NCI-H2196 (cell line): Measurements from ENCODE around the gene FILIP1L.
"Not testable (repeated sequence)": the region's sequence is repeated elsewhere in the genome, so short reads cannot be mapped to it uniquely, and the experiment has no call there.

Experiments
- DNase-seq: peaks from one replicate; lab custom pipeline; 2025; ENCODE audit not compliant: unreplicated experiment; lab: John Stamatoyannopoulos, UW

Gene FILIP1L

DNA sequence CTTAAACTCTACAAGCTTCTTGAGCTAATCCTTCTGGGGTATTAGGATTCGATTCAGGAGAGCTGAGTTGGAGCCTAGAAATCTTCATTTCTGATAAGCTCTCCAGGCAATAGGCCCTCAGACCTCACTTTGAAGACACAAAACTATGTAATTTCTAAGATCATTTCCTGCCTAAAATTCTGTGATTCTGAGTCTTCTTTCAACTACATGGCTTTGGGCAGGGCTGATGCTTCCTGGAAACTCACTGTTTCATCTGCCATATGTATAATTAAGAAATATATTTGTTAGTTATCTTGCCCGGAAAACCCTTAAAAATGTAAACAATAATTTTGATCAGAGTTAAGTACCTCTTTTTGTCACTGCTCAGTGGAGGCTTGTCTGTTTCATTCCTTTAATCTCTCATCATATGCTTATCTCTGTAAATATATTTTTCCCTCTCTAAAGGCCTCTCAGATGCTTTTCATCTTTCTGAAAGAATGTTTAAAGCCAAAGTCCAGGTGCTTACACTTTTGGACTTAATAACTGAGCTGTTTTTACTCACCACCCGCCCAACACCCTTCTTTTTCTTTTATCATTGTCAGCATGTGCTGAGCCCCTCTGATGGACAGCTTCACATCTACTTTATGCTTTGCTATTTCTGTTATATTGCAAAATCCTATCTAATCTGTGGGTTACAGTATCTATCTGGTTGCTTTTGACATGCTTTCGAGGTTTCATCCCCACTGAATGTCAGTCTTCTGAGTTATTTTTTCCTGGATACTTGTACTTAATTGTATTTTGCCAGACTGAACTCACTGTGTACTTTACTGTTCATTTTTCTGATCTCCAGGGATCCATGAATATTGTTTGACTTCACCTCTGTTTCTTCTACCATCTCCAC lies 38.2 kb downstream of the FILIP1L start:
- no peak for DNase-seq

DNA sequence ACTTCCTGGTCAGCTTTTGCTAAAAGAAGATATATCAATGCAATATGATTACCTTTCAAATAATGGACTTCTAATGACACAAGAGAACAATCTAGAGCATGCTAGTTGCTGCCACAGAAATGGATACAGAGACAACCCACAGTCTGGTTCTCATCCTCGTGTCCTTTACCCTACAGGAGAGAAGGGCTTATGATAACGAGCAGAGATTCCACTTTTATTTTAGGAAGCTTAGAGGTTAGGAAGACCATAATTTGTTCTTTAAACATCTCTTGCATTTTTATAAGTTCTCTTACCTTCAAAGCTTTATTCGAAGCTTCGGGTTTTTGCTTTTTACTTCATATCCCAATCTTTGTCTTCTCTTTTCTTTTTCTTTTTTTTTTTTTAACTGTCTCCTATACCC lies 39.1 kb downstream of the FILIP1L start:
- no peak for DNase-seq

- no peak for DNase-seq
These were observed 40.5 kb downstream of the FILIP1L start for GRCh38 chr3:100073714-100074307.

GRCh38 chr3:100073049-100073713 lies 41.1 kb downstream of the FILIP1L start:
- DNase-seq = no peak

DNA sequence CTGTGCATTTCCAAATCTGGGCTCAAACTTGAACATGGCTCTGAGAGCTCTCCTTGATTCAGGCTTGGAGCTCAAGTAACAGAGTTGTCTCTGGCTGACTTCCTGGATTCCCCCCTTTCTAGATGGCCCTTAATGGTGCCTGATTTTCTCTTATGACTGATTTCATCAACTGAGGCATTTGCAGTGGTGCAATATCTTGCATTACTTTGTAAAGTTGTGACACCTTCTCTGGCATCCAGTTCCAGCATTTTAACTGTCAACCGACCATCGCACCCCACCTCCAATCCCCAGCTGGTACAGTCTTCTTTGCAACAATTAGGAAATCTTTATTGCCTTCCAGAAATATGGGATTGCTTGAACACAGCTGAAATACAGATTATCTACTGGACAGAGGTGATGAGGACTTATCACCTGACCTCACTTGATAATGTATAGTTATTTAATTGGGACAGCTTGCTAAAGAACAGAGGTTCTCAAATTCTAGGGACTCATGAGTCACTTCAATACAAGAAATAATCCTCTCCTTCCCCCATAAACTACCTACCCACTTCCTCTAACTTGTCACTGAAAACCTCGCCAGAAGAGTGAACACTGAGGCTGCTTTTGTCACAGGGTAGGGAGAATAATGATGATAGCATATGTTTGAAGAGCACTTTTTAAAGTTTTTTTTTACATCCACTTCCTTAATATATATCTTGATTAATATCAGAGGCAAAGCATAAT lies 41.8 kb downstream of the FILIP1L start:
- DNase-seq = no peak

DNA sequence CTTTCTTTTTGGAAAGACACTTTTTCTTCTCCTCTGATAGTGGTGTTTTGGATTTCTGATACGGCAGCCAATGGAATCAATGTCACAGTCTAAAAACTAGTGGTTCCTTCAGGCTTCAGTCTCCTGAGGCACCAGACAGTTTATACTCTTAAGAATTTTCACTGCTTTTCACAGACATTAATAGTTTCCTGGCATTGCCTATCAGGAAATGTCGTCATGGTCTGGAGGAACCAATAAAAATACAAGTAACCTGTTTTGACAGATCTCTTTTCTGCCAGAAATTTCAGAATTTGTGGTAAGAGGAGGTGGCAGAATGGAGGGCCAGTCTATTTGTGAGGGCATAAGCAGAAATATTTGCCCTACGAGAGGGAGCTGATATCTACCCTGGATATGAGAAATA lies 44.8 kb downstream of the FILIP1L start:
- DNase-seq = no peak

DNA sequence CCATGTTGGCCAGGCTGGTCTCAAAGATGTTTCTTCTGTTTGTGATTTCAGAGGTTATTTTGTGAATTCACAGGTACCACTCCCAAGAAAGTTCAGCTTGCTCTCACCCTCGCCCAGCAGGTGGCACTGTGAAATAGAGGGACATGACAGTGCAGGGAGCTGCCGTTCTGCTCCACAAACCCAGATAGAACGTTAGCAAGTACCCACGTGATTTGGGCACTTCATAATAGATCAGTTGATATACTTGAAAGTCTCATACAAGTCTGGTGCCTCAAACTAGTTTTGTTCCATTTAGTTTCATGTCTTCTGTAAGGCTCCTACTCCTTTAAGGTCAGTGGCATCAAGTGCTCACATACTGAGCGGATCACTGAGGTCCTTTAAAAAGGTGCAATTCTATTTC lies 45.5 kb downstream of the FILIP1L start:
- DNase-seq = peak; percentile 64

DNA sequence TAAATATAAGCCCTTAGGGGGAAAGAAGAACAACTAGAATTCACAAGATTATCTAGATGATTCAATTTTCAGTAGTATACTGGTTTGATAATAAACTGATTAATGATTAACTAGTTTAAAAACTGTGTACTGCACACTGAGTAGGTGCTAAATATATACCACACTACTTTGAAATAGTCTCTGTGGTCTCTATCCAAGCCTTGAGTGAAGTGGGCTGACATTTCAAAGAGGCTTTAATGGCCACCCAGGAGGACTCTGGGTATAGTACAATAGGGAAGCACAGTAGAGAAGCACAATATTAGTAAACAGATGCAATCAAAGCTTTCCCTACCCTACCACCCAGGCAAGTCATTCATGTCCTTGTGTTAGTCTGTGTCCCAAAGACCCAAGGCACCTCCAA lies 46.7 kb downstream of the FILIP1L start:
- no peak for DNase-seq

GRCh38 chr3:100063929-100064461 lies 50.3 kb downstream of the FILIP1L start:
- DNase-seq = no peak

- DNase-seq = no peak
These were observed 51.6 kb downstream of the FILIP1L start for GRCh38 chr3:100062665-100063064.

GRCh38 chr3:100060685-100061484 lies 53.4 kb downstream of the FILIP1L start:
- DNase-seq = no peak

DNA sequence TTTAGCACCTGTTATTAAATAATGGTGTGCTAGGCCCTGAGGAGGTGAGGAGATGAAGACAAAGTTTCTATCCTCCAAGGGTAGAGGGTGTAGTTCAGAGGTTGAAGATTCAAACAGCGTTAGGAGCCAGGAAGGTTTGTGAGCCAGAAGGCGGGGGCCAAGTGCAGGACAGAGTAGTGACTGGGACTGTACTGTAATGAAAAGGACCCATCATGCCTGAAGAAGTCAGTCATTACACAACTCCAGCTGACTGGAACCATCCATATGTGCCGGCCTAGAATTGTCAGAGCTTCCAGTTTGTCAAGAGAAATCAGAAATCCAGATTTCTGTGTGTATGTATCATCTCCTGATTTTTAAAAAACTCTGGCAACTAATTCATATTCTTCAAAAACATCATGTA lies 54.8 kb downstream of the FILIP1L start:
- no peak for DNase-seq

GRCh38 chr3:100057716-100058575 lies 56.4 kb downstream of the FILIP1L start:
- DNase-seq = no peak

GRCh38 chr3:100053951-100054620 lies 60.2 kb downstream of the FILIP1L start:
- no peak for DNase-seq

GRCh38 chr3:100051513-100051912 lies 62.8 kb downstream of the FILIP1L start:
- not testable (repeated sequence) for DNase-seq

DNA sequence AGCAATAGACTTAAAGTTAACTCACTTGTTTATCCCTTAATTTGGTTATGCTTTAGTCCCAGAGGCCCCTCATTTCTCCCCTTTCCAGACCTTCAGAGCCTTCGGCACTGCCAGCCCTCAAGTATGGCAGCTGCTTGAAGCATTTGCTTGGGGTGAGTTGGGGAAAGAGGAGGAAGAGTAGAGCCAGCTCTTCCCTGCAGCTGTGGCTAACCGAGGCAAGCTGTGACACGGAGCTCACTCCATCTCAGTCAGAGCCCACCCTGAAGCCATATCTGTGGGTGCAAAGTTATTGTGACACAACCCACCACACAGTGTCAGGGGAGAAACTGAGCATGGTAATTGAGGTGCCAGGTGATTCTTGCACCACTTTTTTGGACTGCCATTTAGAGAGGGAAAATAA lies 66.1 kb downstream of the FILIP1L start:
- DNase-seq = no peak

DNA sequence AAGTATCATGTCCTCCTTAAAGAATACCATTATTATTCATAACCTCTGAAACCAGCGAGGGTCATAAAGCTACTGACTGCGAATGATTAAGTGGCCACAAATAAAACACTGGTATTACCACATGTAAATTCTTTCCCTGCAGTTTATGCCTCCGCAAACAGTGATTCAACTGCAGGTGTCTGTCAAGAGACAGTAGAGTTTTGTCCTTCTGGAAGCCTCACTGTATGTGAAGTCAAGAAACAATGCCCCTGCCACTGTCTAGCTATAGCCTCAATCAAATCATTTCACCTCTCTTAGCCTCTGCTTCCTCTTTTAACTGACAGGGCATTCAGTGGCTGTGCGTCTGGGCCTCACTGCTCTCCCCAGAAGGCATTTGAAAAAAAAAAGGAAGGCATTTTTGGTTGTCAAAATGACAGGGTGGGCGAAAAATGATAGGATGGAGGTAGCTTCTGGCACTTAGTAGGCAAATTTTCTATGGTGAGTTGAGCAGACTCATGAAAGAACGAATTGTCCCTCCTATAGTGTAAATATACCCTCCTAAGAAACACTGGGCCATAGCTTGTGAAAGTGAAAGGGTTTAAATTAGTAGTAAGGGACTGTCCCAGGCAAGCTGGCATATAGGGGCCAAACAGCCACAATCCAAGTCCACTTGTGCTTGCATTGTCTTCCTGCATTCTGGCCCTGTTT lies 66.7 kb downstream of the FILIP1L start:
- DNase-seq = peak; percentile 50

DNA sequence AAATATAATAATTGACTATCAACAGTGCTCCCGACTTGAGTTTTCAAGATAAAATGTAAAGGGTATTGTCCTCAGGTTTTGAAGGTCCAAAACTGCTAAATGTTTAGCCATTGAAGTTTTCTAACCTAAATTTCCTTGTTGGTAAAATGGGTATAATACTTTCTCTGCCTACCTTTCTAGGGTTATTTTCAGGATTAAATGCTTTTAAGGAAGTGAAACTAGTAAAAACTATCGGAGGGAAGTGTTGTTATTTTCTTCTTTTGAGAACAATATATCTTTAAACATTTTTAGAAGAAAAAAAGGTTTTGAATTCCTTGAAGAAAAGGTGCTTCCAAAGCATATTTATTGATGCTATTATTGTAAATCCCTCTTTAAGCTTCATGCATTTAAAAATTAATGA lies 67.3 kb downstream of the FILIP1L start:
- DNase-seq = no peak
